Measurements from ENCODE around the gene MAGEA8. TPM values are rescaled to one million over a fixed set of nuclear protein-coding genes. Genes with fewer than 3 reads are reported as not detected.
"Not testable (repeated sequence)": the region's sequence is repeated elsewhere in the genome, so short reads cannot be mapped to it uniquely, and the experiment has no call there.

MAGEA8 gene
- total RNA-seq, 1 donor from 2014 or later = not detected

DNA sequence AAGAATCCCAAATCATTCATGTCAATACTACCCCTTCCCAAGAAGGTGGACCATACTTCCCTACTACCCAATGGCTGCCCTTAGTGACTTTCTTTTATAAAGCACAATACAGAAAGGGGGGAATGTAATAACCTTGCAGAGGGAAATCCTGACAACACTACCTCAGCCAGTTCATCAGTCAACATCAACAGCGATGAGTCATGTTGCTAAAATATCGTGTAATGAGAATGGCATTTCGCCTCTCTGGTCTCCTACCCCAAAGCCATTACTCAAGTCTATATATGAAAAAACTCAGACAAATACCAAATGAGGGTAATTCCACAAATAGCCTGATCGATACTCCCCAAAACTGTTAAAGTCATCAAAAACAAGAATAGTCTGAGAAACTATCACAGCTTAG is 3.3 kb upstream of the MAGEA8 start:
- H3K27ac Mint-ChIP-seq (ENCODE audit: unreplicated experiment) = no peak overlapping the region
- peaks cover 1% of the 10 kb centered on the region for H3K9me3 Mint-ChIP-seq (ENCODE audit: unreplicated experiment)

DNA sequence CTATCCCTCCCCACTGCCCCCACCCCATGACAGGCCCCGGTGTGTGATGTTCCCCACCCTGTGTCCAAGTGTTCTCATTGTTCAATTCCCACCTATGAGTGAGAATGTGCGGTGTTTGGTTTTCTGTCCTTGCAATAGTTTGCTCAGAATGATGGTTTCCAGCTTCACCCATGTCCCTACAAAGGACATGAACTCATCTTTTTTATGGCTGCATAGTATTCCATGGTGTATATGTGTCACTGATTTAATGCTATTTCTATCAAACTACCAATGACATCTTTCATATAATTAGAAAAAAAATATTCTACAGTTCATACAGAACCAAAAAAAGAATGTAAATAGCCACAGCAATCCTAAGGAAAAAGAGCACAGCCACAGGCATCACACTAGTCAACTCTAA is 9.8 kb downstream of the MAGEA8 start:
- not testable (repeated sequence) for H3K4me3 Mint-ChIP-seq (ENCODE audit: unreplicated experiment); H3K27me3 Mint-ChIP-seq (ENCODE audit: unreplicated experiment); H3K36me3 Mint-ChIP-seq (ENCODE audit: unreplicated experiment); H3K27ac Mint-ChIP-seq (ENCODE audit: unreplicated experiment); H3K4me1 Mint-ChIP-seq (ENCODE audit: low read depth, unreplicated experiment); H3K9me3 Mint-ChIP-seq (ENCODE audit: unreplicated experiment); DNase-seq

More for the DNA sequence above, 3.3 kb upstream of the MAGEA8 start:
- H3K4me1 Mint-ChIP-seq (ENCODE audit: low read depth, unreplicated experiment) = no peaks in the 10 kb centered on the region
- H3K27me3 Mint-ChIP-seq (ENCODE audit: unreplicated experiment) = peaks cover 1% of the 10 kb centered on the region
- TF ChIP-seq, protein P1, sequence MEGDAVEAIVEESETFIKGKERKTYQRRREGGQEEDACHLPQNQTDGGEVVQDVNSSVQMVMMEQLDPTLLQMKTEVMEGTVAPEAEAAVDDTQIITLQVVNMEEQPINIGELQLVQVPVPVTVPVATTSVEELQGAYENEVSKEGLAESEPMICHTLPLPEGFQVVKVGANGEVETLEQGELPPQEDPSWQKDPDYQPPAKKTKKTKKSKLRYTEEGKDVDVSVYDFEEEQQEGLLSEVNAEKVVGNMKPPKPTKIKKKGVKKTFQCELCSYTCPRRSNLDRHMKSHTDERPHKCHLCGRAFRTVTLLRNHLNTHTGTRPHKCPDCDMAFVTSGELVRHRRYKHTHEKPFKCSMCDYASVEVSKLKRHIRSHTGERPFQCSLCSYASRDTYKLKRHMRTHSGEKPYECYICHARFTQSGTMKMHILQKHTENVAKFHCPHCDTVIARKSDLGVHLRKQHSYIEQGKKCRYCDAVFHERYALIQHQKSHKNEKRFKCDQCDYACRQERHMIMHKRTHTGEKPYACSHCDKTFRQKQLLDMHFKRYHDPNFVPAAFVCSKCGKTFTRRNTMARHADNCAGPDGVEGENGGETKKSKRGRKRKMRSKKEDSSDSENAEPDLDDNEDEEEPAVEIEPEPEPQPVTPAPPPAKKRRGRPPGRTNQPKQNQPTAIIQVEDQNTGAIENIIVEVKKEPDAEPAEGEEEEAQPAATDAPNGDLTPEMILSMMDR (IDR thresholded peaks at IDR 0.05; ENCODE audit: partially characterized antibody, unreplicated experiment) = no peak
- H3K4me3 Mint-ChIP-seq (ENCODE audit: unreplicated experiment) = no peak overlapping the region
- no peak for DNase-seq
- H3K36me3 Mint-ChIP-seq (ENCODE audit: unreplicated experiment) = no peaks in the 10 kb centered on the region

DNA sequence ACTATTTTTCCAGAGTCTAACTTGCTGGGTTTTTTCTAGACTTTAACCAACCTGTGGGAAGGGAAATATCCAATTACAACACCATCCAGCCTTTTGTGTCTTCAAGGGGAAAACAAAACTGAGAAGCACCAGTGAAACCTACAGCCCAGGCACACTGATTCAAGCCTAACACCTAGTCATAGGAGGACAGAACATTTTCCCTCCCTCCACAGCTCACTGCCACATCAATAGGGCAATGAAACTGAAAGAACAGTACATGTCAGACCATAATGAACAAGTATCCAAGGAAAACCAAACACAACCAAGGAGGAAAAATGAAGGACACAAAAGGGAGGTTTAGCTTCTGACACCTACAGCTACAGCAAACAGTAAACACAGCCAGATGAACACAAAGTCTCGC is 17.6 kb downstream of the MAGEA8 start:
- no peak overlapping the region for H3K27ac Mint-ChIP-seq (ENCODE audit: unreplicated experiment)
- H3K4me3 Mint-ChIP-seq (ENCODE audit: unreplicated experiment) = no peak overlapping the region
- no peaks in the 10 kb centered on the region for H3K4me1 Mint-ChIP-seq (ENCODE audit: low read depth, unreplicated experiment)
- TF ChIP-seq, protein P1 (IDR thresholded peaks at IDR 0.05; ENCODE audit: partially characterized antibody, unreplicated experiment) = no peak
- H3K9me3 Mint-ChIP-seq (ENCODE audit: unreplicated experiment) = no peaks in the 10 kb centered on the region
- DNase-seq = no peak
- H3K36me3 Mint-ChIP-seq (ENCODE audit: unreplicated experiment) = no peaks in the 10 kb centered on the region
- H3K27me3 Mint-ChIP-seq (ENCODE audit: unreplicated experiment) = peaks cover 2% of the 10 kb centered on the region

DNA sequence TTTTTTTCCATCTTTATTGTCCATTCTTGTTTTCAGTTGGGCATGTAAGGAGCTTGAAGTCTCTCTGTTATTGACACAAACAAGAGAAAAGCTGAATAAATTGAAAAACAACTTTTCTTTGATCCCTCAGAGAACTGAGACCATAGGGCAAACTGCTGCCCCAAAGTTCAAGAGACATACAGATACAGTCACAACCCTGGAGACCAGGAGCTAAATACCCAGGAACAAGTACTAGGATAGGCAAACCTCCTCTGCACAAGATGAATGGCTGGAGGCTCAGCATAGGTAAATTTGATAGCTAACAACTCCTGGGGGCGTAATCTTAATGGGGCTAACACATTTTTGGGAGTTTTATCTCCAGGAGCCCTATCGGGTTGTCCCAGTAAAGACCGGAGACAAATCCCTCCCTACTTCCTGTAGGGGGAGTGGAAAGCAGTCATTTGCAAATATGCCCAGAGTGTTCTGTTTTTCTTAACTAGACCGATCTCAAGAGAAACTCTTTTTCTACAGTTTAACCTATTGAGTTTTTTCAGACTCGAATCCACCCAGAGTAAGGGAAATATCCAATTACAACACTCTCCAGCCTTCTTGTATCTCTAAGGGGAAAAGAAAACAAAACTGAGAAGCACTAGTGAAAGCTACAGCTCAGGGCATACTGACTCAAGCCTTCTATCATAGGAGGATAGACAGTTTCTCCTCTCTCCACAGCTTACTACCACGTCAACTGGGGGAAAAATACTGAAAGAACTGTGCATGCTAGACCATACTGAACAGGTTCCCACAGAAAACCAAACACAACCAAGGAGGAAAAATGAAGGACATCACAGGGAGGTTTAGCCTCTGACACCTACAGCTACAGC is 23.1 kb downstream of the MAGEA8 start:
- TF ChIP-seq, protein P1 (IDR thresholded peaks at IDR 0.05; ENCODE audit: partially characterized antibody, unreplicated experiment) = no peak
- H3K9me3 Mint-ChIP-seq (ENCODE audit: unreplicated experiment) = no peaks in the 10 kb centered on the region
- H3K27me3 Mint-ChIP-seq (ENCODE audit: unreplicated experiment) = no peaks in the 10 kb centered on the region
- H3K36me3 Mint-ChIP-seq (ENCODE audit: unreplicated experiment) = no peaks in the 10 kb centered on the region
- DNase-seq = no peak
- peaks cover 2% of the 10 kb centered on the region for H3K4me1 Mint-ChIP-seq (ENCODE audit: low read depth, unreplicated experiment)
- no peak overlapping the region for H3K27ac Mint-ChIP-seq (ENCODE audit: unreplicated experiment)
- H3K4me3 Mint-ChIP-seq (ENCODE audit: unreplicated experiment) = no peak overlapping the region

DNA sequence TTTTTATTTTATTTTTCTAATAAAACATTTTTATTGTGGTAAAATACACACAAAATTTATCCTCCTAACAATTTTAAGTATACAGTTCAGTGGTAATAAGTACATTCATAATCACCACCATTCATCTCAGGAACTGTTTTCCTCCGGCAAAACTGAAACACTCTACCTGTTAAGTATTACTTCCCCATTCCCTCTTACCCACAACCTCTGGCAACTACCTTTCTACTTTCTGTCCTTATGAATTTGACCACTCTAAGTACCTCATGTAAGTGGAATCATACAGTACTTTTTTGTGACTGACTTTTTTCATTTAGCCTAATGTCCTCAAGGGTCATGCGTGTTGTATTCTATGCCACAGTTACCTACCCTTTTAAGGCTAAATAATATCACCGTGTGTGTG is 27.3 kb downstream of the MAGEA8 start:
- Mint-ChIP-seq H3K4me3 (ENCODE audit: unreplicated experiment) (no peak overlapping the region), H3K4me1 (ENCODE audit: low read depth, unreplicated experiment) (peaks cover 2% of the 10 kb centered on the region), H3K27ac (ENCODE audit: unreplicated experiment) (peak overlapping the region; percentile 13), H3K36me3 (ENCODE audit: unreplicated experiment) (no peaks in the 10 kb centered on the region), H3K27me3 (ENCODE audit: unreplicated experiment) (no peaks in the 10 kb centered on the region), H3K9me3 (ENCODE audit: unreplicated experiment) (no peaks in the 10 kb centered on the region)
- no peak for DNase-seq
- TF ChIP-seq, protein P1 (IDR thresholded peaks at IDR 0.05; ENCODE audit: partially characterized antibody, unreplicated experiment) = no peak
